Frontal cortex (tissue), 4 donors: ENCODE data around the gene IQGAP2. TPM values are rescaled to one million over a fixed set of nuclear protein-coding genes. Genes with fewer than 3 reads are reported as not detected.

Experiments
- DNase-seq, 2 donors: peaks; one replicate each; pipeline ENCODE4 v3.0.0; 2012; ENCODE audit warnings: low spot score in 2 of 2
- FAIRE-seq: peaks from 2 replicates; lab custom pipeline; 2012; peaks lifted over from hg19 to GRCh38; lab: Jason Lieb, UNC
- total RNA-seq: library from RNA; depleted of rRNA; stranded (reverse); fragments of >200 nt; gene quantifications from one replicate; pipeline ENCODE4 v1.2.3, GENCODE V29; 2014
- donor health status: control.
- donor health status: control.
- donor health status: control.

Gene IQGAP2
- total RNA-seq, 1 donor from 2014 or later = 9.4 TPM

GRCh38 chr5:76380346-76381066, 22.6 kb upstream of the IQGAP2 start:
- FAIRE-seq (no peak), DNase-seq (no peak)

GRCh38 chr5:76383126-76383832, 19.8 kb upstream of the IQGAP2 start:
- no peak for FAIRE-seq
- no peak for DNase-seq

- no peak for FAIRE-seq
- DNase-seq = no peak
These were observed 18.9 kb upstream of the IQGAP2 start for GRCh38 chr5:76384189-76384588.

- FAIRE-seq = no peak
These were observed 18.4 kb upstream of the IQGAP2 start for GRCh38 chr5:76384705-76385104.

GRCh38 chr5:76385540-76385939, 17.5 kb upstream of the IQGAP2 start:
- FAIRE-seq (no peak), DNase-seq (no peak)

More at GRCh38 chr5:76384705-76385104, 18.4 kb upstream of the IQGAP2 start:
- DNase-seq = no peak

GRCh38 chr5:76386360-76386759, 16.7 kb upstream of the IQGAP2 start:
- DNase-seq (no peak), FAIRE-seq (no peak)

GRCh38 chr5:76388236-76388635, 14.8 kb upstream of the IQGAP2 start:
- no peak for DNase-seq
- FAIRE-seq = no peak

- DNase-seq (no peak), FAIRE-seq (no peak)
These were observed 14.1 kb upstream of the IQGAP2 start for GRCh38 chr5:76388791-76389512.

- DNase-seq (no peak), FAIRE-seq (no peak)
These were observed 13.5 kb upstream of the IQGAP2 start for GRCh38 chr5:76389513-76390154.

GRCh38 chr5:76391014-76391413, 12.1 kb upstream of the IQGAP2 start:
- no peak for FAIRE-seq
- no peak for DNase-seq

GRCh38 chr5:76393035-76393680, 9.9 kb upstream of the IQGAP2 start:
- no peak for FAIRE-seq

GRCh38 chr5:76397200-76397599, 5.9 kb upstream of the IQGAP2 start:
- DNase-seq (no peak), FAIRE-seq (no peak)

More at GRCh38 chr5:76393035-76393680, 9.9 kb upstream of the IQGAP2 start:
- DNase-seq = no peak

GRCh38 chr5:76399268-76399667, 3.8 kb upstream of the IQGAP2 start:
- no peak for DNase-seq
- no peak for FAIRE-seq

- DNase-seq = no peak
These were observed 2.6 kb upstream of the IQGAP2 start for GRCh38 chr5:76400466-76400865.

GRCh38 chr5:76401801-76402250, 1.3 kb upstream of the IQGAP2 start:
- DNase-seq = no peak
- no peak for FAIRE-seq

More at GRCh38 chr5:76400466-76400865, 2.6 kb upstream of the IQGAP2 start:
- no peak for FAIRE-seq

GRCh38 chr5:76402251-76402885, 717 bp upstream of the IQGAP2 start:
- FAIRE-seq = no peak
- DNase-seq = no peak

- no peak for DNase-seq
- FAIRE-seq = no peak
These were observed 709 bp downstream of the IQGAP2 start for GRCh38 chr5:76403766-76404222.

- FAIRE-seq (no peak), DNase-seq (no peak)
These were observed 1.4 kb downstream of the IQGAP2 start for GRCh38 chr5:76404223-76405211.
